ENCODE results near the gene MACC1. TPM values are rescaled to one million over a fixed set of nuclear protein-coding genes. Genes with fewer than 3 reads are reported as not detected.

The MACC1 gene
- polyA plus RNA-seq, 3 donors = 9.3 to 11.0 (median 9.8) TPM

DNA sequence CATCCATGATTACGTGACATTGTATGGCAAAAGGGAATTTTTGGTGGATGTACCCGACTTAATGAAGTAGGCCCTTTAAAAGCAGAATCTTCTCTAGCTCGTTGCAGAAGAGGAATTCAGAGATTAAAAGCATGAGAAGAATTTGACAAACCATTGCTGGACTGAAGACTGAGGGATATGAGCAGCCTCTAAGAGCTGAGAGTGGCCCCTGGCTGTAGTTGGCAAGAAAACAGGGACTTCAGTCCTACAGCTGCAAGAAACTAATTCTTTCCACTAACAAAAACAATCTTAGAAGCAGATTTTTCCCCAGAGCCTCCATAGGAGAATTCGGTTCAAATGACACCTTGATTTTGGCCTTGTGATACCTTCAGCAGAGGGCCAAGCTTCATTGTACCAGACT is 34.1 kb downstream of the MACC1 start:
- DNase-seq (ENCODE audit: low read depth in 3 of 3, low spot score in 2 of 3) = no peak

GRCh38 chr7:20176578-20177242 is 40.5 kb downstream of the MACC1 start:
- DNase-seq (ENCODE audit: low read depth in 3 of 3, low spot score in 2 of 3) = no peak

GRCh38 chr7:20173828-20174227 is 43.4 kb downstream of the MACC1 start:
- no peak for DNase-seq (ENCODE audit: low read depth in 3 of 3, low spot score in 2 of 3)

GRCh38 chr7:20172736-20173334 is 44.3 kb downstream of the MACC1 start:
- DNase-seq (ENCODE audit: low read depth in 3 of 3, low spot score in 2 of 3) = peak in 1 of 3 donors; percentile 19

DNA sequence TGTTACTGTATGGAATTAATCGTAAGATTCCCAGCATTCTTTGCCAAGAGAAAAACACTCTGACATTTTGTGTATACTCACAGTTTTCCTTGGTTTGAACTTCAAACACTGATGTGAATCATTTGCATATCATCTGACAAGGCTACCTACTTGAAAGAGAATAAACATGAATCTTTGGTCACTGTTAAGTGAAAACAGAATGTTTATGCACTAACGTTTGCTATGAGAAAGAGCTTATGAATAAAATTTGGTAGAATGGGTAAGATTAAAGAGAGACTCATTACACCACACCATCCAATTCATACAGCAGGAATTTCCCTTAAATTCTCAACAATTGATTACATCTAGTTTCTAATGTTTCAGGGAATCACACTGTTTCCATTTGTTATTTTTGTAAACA is 46.6 kb downstream of the MACC1 start:
- DNase-seq (ENCODE audit: low read depth in 3 of 3, low spot score in 2 of 3) = no peak

DNA sequence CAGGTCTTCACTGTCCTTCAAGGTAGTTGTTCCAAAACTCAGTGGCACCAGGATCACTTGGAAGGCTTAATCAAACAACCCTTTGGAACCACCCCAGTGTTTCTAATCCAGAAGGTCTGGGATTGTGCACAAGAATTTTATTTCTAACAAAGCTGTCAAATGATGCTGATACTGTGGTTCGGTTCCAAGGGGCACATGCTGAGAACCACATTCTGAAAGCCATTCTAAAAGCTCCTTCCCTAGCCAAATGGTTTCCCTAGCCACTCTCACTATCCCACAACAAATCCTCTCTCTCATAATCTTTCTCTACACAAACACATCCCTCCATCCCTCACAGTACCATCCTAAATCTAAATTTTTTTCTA is 52.1 kb downstream of the MACC1 start:
- DNase-seq (ENCODE audit: low read depth in 3 of 3, low spot score in 2 of 3) = no peak

DNA sequence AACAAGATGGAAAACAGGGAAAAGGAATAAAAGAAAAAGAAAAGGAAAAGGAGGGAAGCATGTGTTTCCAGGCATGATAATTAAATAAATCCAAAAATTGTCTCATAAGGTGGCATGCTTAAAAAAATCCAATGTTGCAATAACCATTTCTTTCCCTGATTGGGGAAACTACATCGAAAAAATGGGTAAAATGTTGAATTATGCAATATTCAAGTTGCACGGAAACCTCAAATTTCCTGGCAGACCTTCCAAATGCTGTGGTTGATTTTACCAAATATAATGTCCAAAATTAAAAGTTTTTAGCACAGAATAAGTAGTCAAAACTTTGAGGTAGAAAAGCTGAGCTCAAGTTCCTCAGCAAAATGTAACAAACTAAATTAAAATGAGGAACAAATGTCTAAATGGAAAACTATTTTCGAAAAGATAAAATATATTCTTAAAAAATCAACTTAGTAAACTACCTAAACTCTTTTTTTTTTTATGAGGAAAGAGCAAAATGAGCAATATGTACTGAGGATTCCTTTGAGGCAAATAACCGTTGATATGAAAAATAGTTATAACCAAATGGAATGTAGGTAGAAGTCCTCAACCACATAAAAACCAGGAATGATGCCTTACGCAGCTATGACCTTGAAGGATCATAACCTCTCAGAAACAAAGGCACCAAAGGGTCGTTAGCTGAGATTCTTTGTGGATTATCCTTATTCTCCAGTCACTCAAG is 52.6 kb downstream of the MACC1 start:
- DNase-seq (ENCODE audit: low read depth in 3 of 3, low spot score in 2 of 3) = no peak

- DNase-seq (ENCODE audit: low read depth in 3 of 3, low spot score in 2 of 3) = no peak
Observed at GRCh38 chr7:20162665-20163064, 54.5 kb downstream of the MACC1 start.

- DNase-seq (ENCODE audit: low read depth in 3 of 3, low spot score in 2 of 3) = no peak
Observed at GRCh38 chr7:20159226-20159747, 57.9 kb downstream of the MACC1 start.

DNA sequence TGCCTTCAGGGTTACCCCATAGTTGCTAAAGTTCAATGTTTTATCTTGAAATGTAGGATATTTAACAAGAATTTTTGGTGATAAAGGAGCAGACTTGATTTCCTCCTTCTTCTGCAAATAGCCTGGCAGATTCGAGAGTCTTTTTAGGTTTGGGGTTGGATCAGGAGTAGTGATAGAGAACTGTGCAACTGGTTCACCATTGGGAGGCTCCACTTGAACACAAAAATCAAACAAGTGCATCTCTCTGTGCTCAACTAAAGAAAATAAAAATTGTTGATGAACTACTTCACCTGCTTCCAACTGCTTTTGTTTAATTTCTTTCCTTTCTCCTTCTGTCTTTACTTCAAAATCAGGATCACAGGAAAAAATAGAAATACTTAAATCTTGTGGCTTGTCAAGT is 58.5 kb downstream of the MACC1 start:
- no peak for DNase-seq (ENCODE audit: low read depth in 3 of 3, low spot score in 2 of 3)

DNA sequence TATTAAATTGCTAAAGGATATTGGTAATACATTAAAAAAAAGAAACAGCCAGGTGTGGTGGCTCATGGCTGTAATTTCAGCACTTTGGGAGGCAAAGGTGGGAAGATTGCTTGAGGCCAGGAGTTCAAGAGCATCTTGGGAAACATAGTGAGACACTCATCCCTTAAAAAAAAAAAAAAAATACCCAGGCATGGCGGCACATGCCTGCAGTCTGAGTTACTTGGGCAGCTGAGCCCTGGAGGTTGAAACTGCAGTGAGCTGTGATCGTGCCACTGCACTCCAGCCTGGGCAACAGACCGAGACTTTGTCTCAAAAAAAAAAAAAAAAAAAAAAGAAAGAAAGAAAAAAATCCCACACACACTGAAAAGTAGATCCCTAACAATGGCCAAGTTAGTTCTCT is 59.7 kb downstream of the MACC1 start:
- no peak for DNase-seq (ENCODE audit: low read depth in 3 of 3, low spot score in 2 of 3)

GRCh38 chr7:20153999-20154398 is 63.2 kb downstream of the MACC1 start:
- no peak for DNase-seq (ENCODE audit: low read depth in 3 of 3, low spot score in 2 of 3)

DNA sequence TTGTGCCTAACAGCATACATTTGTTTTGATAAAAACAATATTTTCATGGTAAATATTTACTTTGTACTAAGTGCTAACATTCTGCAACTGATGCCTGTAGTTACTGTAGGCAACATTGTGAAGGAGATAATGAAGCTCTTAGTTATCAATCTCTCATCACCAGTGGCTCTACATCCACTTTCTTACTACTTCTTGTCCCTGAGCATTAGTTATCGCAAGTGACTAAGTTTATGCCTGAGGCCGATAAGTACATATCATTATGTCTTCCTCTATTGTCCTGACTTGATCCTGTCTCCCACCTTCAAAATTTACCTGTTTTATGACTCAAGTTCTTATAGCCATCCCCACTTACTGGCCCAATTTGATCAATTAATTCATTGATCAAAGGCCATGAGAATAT is 63.6 kb downstream of the MACC1 start:
- no peak for DNase-seq (ENCODE audit: low read depth in 3 of 3, low spot score in 2 of 3)

DNA sequence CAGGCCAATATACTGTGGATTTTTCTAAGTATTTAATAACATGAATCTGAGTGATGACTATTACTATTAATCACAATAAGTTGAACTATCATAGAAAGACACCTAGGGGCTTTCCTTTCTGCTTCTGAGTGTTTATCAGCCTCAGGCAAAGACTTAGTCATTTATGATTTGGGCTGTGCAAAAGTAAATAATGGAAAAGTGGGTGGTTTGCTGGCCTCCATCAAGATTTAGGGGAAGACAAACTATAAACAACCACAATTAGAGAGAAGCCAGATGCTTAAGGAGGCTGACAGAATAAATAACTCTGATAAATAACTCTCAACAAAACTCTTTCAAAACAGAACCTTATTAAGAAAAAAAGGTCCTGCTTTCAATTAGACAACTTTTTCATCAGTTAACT is 64.7 kb downstream of the MACC1 start:
- DNase-seq (ENCODE audit: low read depth in 3 of 3, low spot score in 2 of 3) = no peak

DNA sequence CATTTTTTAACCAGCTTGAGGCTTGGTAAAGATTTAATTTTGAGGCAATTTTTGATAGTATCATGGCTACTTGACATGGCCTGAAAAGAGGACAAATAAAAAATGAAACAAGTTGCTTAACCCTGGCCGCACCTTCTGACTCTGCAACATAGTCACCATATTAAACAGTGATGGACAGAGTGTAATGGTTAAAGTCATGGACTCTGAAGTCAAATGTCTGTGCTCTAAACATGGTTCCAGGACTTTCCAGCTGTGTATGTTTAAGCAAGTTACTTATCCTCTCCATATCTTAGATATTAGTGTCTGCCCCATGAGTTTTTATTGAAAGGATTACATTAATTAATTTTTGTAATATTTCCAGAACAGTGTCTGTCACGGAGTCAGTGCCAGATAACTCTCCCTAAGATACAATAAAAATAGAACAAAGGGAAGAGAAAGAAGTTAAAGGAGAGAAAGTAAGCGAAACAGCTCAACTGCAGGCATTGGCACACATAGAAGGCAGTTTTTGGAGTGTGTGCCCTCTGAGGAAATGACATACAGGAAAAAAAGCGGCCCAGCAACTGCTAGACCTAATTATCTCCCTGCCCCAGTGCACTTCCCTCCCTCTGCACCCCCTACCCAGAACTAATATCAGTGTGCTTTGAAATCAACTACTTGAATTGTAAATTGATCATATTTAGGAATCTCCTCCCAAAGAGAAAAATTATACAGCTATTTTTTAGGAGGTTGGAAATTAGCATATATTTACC is 65.3 kb downstream of the MACC1 start:
- DNase-seq (ENCODE audit: low read depth in 3 of 3, low spot score in 2 of 3) = no peak

- DNase-seq (ENCODE audit: low read depth in 3 of 3, low spot score in 2 of 3) = no peak
Observed at GRCh38 chr7:20146451-20146850, 70.7 kb downstream of the MACC1 start.

GRCh38 chr7:20144801-20145200 is 72.4 kb downstream of the MACC1 start:
- DNase-seq (ENCODE audit: low read depth in 3 of 3, low spot score in 2 of 3) = no peak

DNA sequence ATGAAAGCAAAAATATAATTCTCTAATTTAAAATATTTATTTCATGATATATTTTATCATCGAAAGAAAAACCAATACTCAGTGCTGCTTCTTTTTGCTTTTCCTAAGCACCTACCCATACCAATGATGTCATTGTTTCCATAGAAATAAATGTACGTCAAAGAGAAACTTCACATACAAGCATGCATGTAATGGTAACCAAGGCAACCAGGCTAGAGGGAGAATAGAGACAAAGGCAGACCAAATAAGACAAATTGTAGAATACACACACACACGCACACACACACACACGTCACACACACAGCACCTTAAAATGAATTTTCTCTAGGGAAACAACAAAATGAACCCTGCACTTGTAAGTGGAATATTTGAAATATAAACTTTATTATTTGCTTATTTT is 75.5 kb downstream of the MACC1 start:
- DNase-seq (ENCODE audit: low read depth in 3 of 3, low spot score in 2 of 3) = no peak

DNA sequence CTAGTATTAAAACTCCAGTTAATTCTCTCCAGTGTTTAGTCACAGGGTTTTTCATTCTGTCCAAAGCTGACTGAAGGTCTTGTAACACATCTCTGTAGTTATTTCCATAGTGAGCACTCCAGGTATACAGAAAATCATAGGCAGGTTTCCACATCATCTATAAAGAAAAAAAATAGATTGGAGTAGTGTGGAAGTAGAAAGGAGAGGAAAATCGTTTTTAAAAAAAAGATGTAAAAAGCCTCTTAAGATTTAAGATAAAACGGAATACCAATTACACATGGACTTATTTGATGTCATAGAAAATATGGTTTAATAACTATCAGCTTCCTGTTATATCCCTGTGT is 76.2 kb downstream of the MACC1 start:
- DNase-seq (ENCODE audit: low read depth in 3 of 3, low spot score in 2 of 3) = no peak

DNA sequence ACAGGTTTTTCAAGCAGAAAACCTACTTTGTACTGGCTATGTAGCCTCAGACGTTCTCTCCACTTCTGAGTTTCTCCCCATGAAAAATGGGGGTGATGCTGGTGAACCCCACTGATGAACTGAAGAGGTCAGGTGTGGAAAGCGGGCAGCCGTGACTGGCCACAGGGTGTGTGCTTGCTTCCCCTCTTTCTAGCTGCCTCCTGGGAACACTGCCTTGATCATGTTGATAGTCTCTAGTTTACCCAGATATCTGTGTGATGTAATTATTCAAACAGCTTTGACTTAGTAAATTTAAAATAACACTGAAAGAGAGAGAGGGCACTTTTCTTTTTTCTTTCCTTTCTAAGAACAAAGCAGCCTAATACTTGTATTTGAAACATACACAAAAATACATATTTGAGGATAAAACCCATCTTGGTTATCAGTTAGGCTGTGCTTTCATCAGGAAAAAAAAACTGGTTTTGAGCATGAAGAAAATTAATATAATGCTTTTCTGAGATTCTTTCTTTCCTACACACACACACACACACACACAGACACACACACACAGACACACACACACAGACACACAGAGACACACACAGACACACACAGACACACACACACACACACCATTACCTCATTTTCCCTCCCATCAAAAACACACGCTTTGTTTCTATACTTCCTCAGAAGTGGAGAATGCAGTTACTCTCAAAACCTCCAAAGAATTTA is 76.7 kb downstream of the MACC1 start:
- DNase-seq (ENCODE audit: low read depth in 3 of 3, low spot score in 2 of 3) = no peak

GRCh38 chr7:20136647-20137046 is 80.5 kb downstream of the MACC1 start:
- no peak for DNase-seq (ENCODE audit: low read depth in 3 of 3, low spot score in 2 of 3)

All from right renal cortex interstitium (tissue), 3 donors.